H9 (cell line): ENCODE results near the gene GUCY2F. TPM values are rescaled to one million over a fixed set of nuclear protein-coding genes. Genes with fewer than 3 reads are reported as not detected.

ENCODE experiments used
- DNase-seq: peaks from one replicate; pipeline ENCODE4 v3.0.0-alpha.2; 2017
- H2AFZ ChIP-seq: one replicate; pipeline ENCODE4 v1.6.1; 2013; ENCODE audit warnings: mild to moderate bottlenecking, low read length, control low read depth, moderate library complexity
- H2AK5ac ChIP-seq: 2 replicates; pipeline ENCODE4 v1.6.1; 2013; ENCODE audit warnings: low read length, control low read depth, mixed read lengths; ENCODE audit not compliant: insufficient read length
- H2BK120ac ChIP-seq: one replicate; pipeline ENCODE4 v1.6.1; 2013; ENCODE audit warnings: low read depth, mild to moderate bottlenecking, low read length, control low read depth, inconsistent platforms; ENCODE audit not compliant: poor library complexity, severe bottlenecking
- H2BK12ac ChIP-seq: 2 replicates; pipeline ENCODE4 v1.6.1; 2013; ENCODE audit warnings: low read length, control low read depth, mixed read lengths, low read depth; ENCODE audit not compliant: insufficient read length
- H2BK15ac ChIP-seq: 2 replicates; pipeline ENCODE4 v1.6.1; 2013; ENCODE audit warnings: low read depth, low read length, control low read depth
- H2BK20ac ChIP-seq: one replicate; pipeline ENCODE4 v1.6.1; 2013; ENCODE audit warnings: low read depth, mild to moderate bottlenecking, low read length, control low read depth, inconsistent platforms; ENCODE audit not compliant: poor library complexity, severe bottlenecking
- H2BK5ac ChIP-seq: 2 replicates; pipeline ENCODE4 v1.6.1; 2013; ENCODE audit warnings: low read length, control low read depth, mixed read lengths; ENCODE audit not compliant: insufficient read length
- H3K14ac ChIP-seq: 2 replicates; pipeline ENCODE4 v1.6.1; 2013; ENCODE audit warnings: low read length, control low read depth; ENCODE audit not compliant: insufficient read depth
- H3K18ac ChIP-seq: 2 replicates; pipeline ENCODE4 v1.6.1; 2013; ENCODE audit warnings: low read depth, mild to moderate bottlenecking, mixed read lengths, low read length, control low read depth; ENCODE audit not compliant: insufficient read length
- H3K23ac ChIP-seq: 2 replicates; pipeline ENCODE4 v1.6.1; 2013; ENCODE audit warnings: low read length, control low read depth, mixed read lengths, low read depth; ENCODE audit not compliant: insufficient read length
- H3K23me2 ChIP-seq: 2 replicates; pipeline ENCODE4 v1.6.1; 2013; ENCODE audit warnings: low read depth, mild to moderate bottlenecking, mixed read lengths, low read length, control low read depth; ENCODE audit not compliant: insufficient read length, poor library complexity, severe bottlenecking
- H3K27ac ChIP-seq: 2 replicates; pipeline ENCODE4 v1.5.1; 2013; ENCODE audit warnings: low read length, control low read depth, mixed read lengths, low read depth; ENCODE audit not compliant: insufficient read length
- H3K27me3 ChIP-seq: 2 replicates; pipeline ENCODE4 v1.6.1; 2013; ENCODE audit warnings: low read length, control low read depth, inconsistent platforms; ENCODE audit not compliant: insufficient read depth
- H3K4ac ChIP-seq: 2 replicates; pipeline ENCODE4 v1.6.1; 2013; ENCODE audit warnings: low read depth, mild to moderate bottlenecking, control low read depth, inconsistent platforms, low read length, moderate library complexity
- H3K4me1 ChIP-seq: 2 replicates; pipeline ENCODE4 v1.6.1; 2013; ENCODE audit warnings: low read length, control low read depth, inconsistent platforms; ENCODE audit not compliant: insufficient read depth
- H3K4me2 ChIP-seq: 2 replicates; pipeline ENCODE4 v1.6.1; 2013; ENCODE audit warnings: low read length, control low read depth, mixed read lengths; ENCODE audit not compliant: insufficient read length, insufficient read depth
- H3K56ac ChIP-seq: 2 replicates; pipeline ENCODE4 v1.6.1; 2013; ENCODE audit warnings: low read depth, mild to moderate bottlenecking, mixed read lengths, low read length, control low read depth; ENCODE audit not compliant: insufficient read length
- H3K79me1 ChIP-seq: 2 replicates; pipeline ENCODE4 v1.6.1; 2013; ENCODE audit warnings: low read depth, mild to moderate bottlenecking, moderate library complexity, low read length, control low read depth, inconsistent platforms; ENCODE audit not compliant: insufficient read depth, poor library complexity, severe bottlenecking
- H3K79me2 ChIP-seq: 2 replicates; pipeline ENCODE4 v1.6.1; 2013; ENCODE audit warnings: low read length, control low read depth, inconsistent platforms; ENCODE audit not compliant: insufficient read depth
- H3K9ac ChIP-seq: 2 replicates; pipeline ENCODE4 v1.6.1; 2013; ENCODE audit warnings: low read length, control low read depth, mixed read lengths; ENCODE audit not compliant: insufficient read length; ENCODE audit errors: extremely low read depth
- H3K9me3 ChIP-seq: one replicate; pipeline ENCODE4 v1.6.1; 2013; ENCODE audit warnings: low read depth, low read length, inconsistent platforms; ENCODE audit not compliant: control insufficient read depth
- H3T11ph ChIP-seq: one replicate; pipeline ENCODE4 v1.6.1; 2013; ENCODE audit warnings: mild to moderate bottlenecking, low read length, control low read depth, inconsistent platforms
- H4K20me1 ChIP-seq: one replicate; pipeline ENCODE4 v1.6.1; 2013; ENCODE audit not compliant: control insufficient read depth, insufficient read length, insufficient read depth
- H4K5ac ChIP-seq: 2 replicates; pipeline ENCODE4 v1.6.1; 2013; ENCODE audit warnings: low read depth, mild to moderate bottlenecking, mixed read lengths, low read length, control low read depth; ENCODE audit not compliant: insufficient read length
- H4K8ac ChIP-seq: replicated peaks from 2 replicates; pipeline ENCODE4 v1.6.1; 2013; ENCODE audit warnings: low read length, control low read depth, mixed read lengths, low read depth; ENCODE audit not compliant: insufficient read length
- H4K91ac ChIP-seq: 2 replicates; pipeline ENCODE4 v1.6.1; 2013; ENCODE audit warnings: low read depth, mild to moderate bottlenecking, moderate library complexity, mixed read lengths, low read length, control low read depth; ENCODE audit not compliant: insufficient read length
- H3K27ac Mint-ChIP-seq, 3 experiments: 2 replicates in 2 of 3; 3 replicates in 1 of 3; pipeline ENCODE4 v1.8.0; 2020 to 2021; ENCODE audit warnings: mixed read lengths in 3 of 3, mild to moderate bottlenecking in 1 of 3, moderate library complexity in 1 of 3
- H3K27me3 Mint-ChIP-seq: 2 replicates; pipeline ENCODE4 v1.8.0; 2021; ENCODE audit warnings: low read depth, mild to moderate bottlenecking, moderate library complexity, mixed read lengths
- H3K36me3 Mint-ChIP-seq, 3 experiments: 2 replicates in 2 of 3; 3 replicates in 1 of 3; pipeline ENCODE4 v1.8.0; 2020 to 2021; ENCODE audit warnings: low read depth in 3 of 3, mixed read lengths in 3 of 3; ENCODE audit not compliant: insufficient read depth in 1 of 3
- H3K4me1 Mint-ChIP-seq, 2 experiments: 2 replicates each; pipeline ENCODE4 v1.8.0; 2020; ENCODE audit warnings: mixed read lengths in 2 of 2
- H3K4me3 Mint-ChIP-seq, 2 experiments: 2 replicates in 1 of 2; 3 replicates in 1 of 2; pipeline ENCODE4 v1.8.0; 2020 to 2021; ENCODE audit warnings: mild to moderate bottlenecking in 2 of 2, mixed read lengths in 2 of 2, moderate library complexity in 1 of 2
- H3K9me3 Mint-ChIP-seq, 2 experiments: 2 replicates in 1 of 2; 3 replicates in 1 of 2; pipeline ENCODE4 v1.8.0; 2020; ENCODE audit warnings: mild to moderate bottlenecking in 2 of 2, mixed read lengths in 2 of 2, moderate library complexity in 1 of 2
- CTCF ChIP-seq: fragments of 200-600 bp; sonication (generic); conservative IDR thresholded peaks from 3 replicates; pipeline ENCODE4 v1.8.0; 2021; ENCODE audit warnings: antibody characterized with exemption, mild to moderate bottlenecking
- WGBS: extraction: QIAGEN DNeasy Blood & Tissue Kit; methylation state at CpG from one replicate; pipeline ENCODE4 v1.1.7; 2013; ENCODE audit warnings: missing lambda C conversion rate, low lambda C conversion rate, mixed read lengths; ENCODE audit not compliant: insufficient read length; ENCODE audit errors: extremely low coverage; 5-methylcytosine and 5-hydroxymethylcytosine counted together
- total RNA-seq: library from RNA; stranded (reverse); gene quantifications from 2 replicates; pipeline ENCODE4 v1.2.1, GENCODE V29; 2021

Gene GUCY2F
- total RNA-seq, 1 experiment from 2014 or later = 0.11 TPM

GRCh38 chrX:109344678-109345077, 137.2 kb downstream of the GUCY2F start:
- no peak for TF ChIP-seq CTCF
- Histone ChIP-seq H2BK12ac (no peak overlapping the region), H2AFZ (no peak overlapping the region), H2BK15ac (no peak overlapping the region), H4K20me1 (no peaks in the 10 kb centered on the region), H3T11ph (no peak overlapping the region), H3K79me2 (no peaks in the 10 kb centered on the region), H3K23ac (no peak overlapping the region), H2BK5ac (no peak overlapping the region), H2AK5ac (no peak overlapping the region), H2BK20ac (no peak overlapping the region), H4K8ac (no peak overlapping the region), H4K91ac (no peak overlapping the region), H3K4me2 (no peak overlapping the region), H3K23me2 (no peaks in the 10 kb centered on the region), H3K9ac (no peak overlapping the region), H3K79me1 (no peaks in the 10 kb centered on the region), H3K27ac (no peak overlapping the region), H3K27me3 (no peaks in the 10 kb centered on the region), H2BK120ac (no peak overlapping the region), H3K9me3 (no peaks in the 10 kb centered on the region), H3K18ac (no peak overlapping the region), H3K4ac (no peak overlapping the region), H4K5ac (no peak overlapping the region), H3K56ac (no peak overlapping the region), H3K4me1 (no peaks in the 10 kb centered on the region; the same call in 1 of the 2 replicates), H3K14ac (no peak overlapping the region)
- no CpG with 5 or more reads among the region's 3 CpGs for WGBS
- Mint-ChIP-seq H3K36me3 (no peaks in the 10 kb centered on the region), H3K4me1 (peaks cover 8 to 20% of the 10 kb centered on the region in 2 experiments; a peak in 3 of 4 replicates), H3K27ac (no peak overlapping the region), H3K9me3 (peaks cover 0 to 6% of the 10 kb centered on the region in 2 experiments; a peak in 3 of 5 replicates), H3K27me3 (peaks cover 2% of the 10 kb centered on the region; the same call in 1 of the 2 replicates), H3K4me3 (no peak overlapping the region)
- DNase-seq = no peak
